Kidney epithelial cell (primary cell): ENCODE measurements around the gene KLRF2. TPM values are rescaled to one million over a fixed set of nuclear protein-coding genes. Genes with fewer than 3 reads are reported as not detected.

Source experiments
- DNase-seq: peaks from one replicate; pipeline ENCODE4 v3.0.0-alpha.2; 2010; ENCODE audit warnings: low read depth
- H3K27me3 ChIP-seq: 2 replicates; pipeline ENCODE4 v1.6.0; 2011; ENCODE audit warnings: low read length; ENCODE audit not compliant: control insufficient read depth, insufficient read depth
- H3K36me3 ChIP-seq: 2 replicates; pipeline ENCODE4 v1.5.1; 2011; ENCODE audit warnings: low read length; ENCODE audit not compliant: control insufficient read depth, insufficient read depth
- H3K4me3 ChIP-seq: 2 replicates; pipeline ENCODE4 v1.5.1; 2011; ENCODE audit warnings: low read depth, mild to moderate bottlenecking, control low read depth, low read length
- total RNA-seq: library from RNA; depleted of rRNA; stranded (reverse); fragments of >200 nt; gene quantifications from 2 replicates; pipeline ENCODE4 v1.2.3, GENCODE V29; 2015
- TF ChIP-seq, protein P1 (sequence below): IDR thresholded peaks from 2 replicates; pipeline ENCODE4 v1.5.1; 2011; ENCODE audit warnings: mild to moderate bottlenecking, moderate library complexity, low read length, control low read depth, inconsistent platforms; ENCODE audit not compliant: insufficient read depth, poor library complexity, severe bottlenecking

The KLRF2 gene
- total RNA-seq, 1 donor from 2014 or later, result not detected

DNA sequence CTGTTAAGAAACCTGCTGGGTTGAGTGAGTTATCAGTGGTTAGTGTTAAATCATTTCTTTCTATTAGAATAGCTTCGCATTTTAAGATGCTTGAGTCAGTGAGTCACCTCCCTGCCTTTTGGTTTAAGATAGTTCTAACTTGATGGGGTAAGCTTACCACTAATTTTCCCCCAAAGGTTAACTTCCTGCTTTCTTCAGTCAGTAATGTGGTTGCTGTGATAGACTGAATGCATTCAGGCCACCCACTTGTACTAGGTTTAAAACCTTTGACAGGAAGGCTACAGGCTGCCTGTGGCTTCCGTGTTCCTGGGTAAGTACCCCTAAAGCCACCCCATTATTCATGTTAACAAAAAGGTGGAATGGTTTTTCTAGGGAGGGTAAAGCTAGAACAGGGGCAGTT lies 25.6 kb downstream of the KLRF2 start:
- Histone ChIP-seq H3K36me3 (no peaks in the 10 kb centered on the region), H3K27me3 (no peaks in the 10 kb centered on the region), H3K4me3 (no peak overlapping the region)
- DNase-seq, result no peak
- TF ChIP-seq, protein P1, sequence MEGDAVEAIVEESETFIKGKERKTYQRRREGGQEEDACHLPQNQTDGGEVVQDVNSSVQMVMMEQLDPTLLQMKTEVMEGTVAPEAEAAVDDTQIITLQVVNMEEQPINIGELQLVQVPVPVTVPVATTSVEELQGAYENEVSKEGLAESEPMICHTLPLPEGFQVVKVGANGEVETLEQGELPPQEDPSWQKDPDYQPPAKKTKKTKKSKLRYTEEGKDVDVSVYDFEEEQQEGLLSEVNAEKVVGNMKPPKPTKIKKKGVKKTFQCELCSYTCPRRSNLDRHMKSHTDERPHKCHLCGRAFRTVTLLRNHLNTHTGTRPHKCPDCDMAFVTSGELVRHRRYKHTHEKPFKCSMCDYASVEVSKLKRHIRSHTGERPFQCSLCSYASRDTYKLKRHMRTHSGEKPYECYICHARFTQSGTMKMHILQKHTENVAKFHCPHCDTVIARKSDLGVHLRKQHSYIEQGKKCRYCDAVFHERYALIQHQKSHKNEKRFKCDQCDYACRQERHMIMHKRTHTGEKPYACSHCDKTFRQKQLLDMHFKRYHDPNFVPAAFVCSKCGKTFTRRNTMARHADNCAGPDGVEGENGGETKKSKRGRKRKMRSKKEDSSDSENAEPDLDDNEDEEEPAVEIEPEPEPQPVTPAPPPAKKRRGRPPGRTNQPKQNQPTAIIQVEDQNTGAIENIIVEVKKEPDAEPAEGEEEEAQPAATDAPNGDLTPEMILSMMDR, result no peak

DNA sequence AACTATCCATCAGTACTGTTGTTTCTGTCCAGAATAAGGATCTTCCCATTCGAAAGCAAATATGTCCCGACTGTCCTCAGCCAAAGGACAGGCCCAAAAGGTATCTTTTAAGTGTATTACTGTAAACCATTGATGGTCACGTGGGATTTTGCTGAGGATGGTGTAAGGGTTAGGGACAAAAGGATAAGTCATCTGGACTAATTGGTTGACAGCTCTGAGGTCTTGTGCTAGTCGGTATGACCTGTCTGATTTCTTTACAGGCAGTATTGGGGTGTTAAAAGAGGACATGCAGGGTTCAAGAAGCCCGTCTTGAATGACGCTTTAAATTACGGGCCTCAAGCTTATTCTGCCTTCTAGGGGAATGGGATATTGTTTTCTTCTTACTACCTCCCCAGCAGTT lies 26.5 kb downstream of the KLRF2 start:
- H3K27me3 ChIP-seq, result no peaks in the 10 kb centered on the region
- no peak overlapping the region for H3K4me3 ChIP-seq
- TF ChIP-seq, protein P1, result no peak
- H3K36me3 ChIP-seq, result no peaks in the 10 kb centered on the region
- no peak for DNase-seq

DNA sequence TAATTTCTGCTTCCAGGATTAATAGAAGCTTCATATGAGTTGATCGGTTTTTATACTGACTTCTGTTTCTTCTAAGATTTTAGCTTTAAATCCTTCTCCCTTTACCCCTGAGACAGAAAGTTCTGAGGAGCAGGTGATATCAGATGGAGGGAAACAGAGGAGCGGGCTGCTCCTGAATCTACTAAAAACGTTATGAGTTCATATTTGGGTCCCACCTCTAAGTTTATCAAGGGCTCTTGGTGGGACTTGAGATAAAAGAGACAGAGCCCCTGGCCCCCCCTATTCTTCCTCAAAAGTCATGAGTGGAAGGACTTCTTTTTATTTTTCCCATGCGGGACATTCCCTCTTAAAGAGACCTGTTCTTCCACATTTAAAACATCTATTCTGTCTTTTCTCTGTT lies 27.1 kb downstream of the KLRF2 start:
- Histone ChIP-seq H3K36me3 (no peaks in the 10 kb centered on the region), H3K4me3 (no peak overlapping the region), H3K27me3 (no peaks in the 10 kb centered on the region)
- TF ChIP-seq, protein P1, result no peak
- no peak for DNase-seq

DNA sequence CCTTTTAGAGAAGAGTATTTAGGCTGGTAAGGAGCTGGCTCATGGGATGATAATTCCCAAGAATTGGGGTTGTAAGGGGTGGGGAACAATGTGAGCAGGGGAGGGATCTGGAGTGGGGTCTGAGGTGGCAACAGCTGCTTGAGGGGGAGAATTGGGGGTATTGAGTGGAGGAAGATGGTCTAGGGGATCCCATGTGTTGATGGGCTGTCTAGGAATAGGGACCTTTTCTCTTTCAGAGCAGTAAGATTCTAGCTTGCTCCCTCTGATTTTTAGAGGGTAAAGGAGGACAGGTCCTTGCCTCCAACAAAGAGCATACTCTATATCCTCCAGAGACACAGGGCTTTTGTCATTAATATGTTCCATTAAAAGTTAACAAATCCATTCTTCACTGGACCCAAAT lies 28.4 kb downstream of the KLRF2 start:
- no peak for DNase-seq
- no peak overlapping the region for H3K4me3 ChIP-seq
- TF ChIP-seq, protein P1, result no peak

DNA sequence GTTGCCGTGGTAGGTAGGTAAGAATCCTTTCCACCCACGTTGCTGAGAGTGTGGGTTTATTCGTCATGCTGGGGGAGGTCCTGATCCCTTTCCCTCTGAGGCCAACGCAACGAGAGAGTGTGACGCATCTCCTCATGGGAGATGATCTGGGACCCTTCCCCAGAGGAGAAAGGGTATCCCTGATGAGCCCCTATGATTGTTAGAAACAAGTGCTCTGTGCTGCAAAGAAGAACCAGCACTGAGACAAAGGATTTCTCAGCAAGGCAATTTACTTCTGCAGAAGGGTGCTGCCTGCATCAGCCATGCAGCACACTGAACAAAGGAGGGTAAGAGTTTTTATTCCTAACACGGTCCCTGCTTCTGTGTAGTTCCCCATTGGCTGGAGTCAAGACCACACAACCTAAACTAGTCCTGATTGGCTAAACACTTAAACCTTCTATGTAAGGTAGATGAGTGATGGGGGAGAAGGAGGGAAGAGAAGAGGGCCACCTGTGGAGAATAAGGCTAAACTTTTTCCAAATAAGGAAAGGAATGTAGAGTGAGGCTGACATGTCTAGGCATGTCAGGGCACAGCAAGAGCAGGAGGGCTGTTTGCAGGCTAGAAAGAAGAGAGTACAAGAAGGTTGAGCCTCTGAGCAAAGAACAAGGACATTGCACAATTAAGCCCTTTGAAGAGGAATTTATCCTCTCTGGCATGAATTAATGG lies 29.6 kb downstream of the KLRF2 start:
- H3K27me3 ChIP-seq, result no peaks in the 10 kb centered on the region
- TF ChIP-seq, protein P1, result no peak
- no peaks in the 10 kb centered on the region for H3K36me3 ChIP-seq
- DNase-seq, result no peak
- H3K4me3 ChIP-seq, result no peak overlapping the region

More for the DNA sequence above, 28.4 kb downstream of the KLRF2 start:
- no peaks in the 10 kb centered on the region for H3K36me3 ChIP-seq
- H3K27me3 ChIP-seq, result no peaks in the 10 kb centered on the region

DNA sequence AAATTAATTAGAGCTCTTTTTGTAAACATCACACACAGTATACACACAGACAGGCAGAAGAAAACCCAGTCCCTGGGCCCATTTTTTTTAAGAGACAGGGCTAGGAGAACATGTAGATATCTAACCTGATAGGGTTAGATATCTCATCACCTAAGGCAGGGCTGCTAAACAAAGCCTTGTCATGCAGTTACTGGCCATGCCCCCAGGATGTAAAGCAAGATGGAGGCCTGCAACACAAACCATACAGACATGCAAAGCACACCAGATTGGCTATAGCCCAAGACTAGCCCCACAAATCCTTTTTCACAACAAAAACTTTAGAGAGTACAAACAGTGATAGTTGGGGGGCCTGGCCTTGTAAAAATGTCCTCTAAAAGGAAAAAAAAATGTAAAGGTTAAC lies 30.4 kb downstream of the KLRF2 start:
- TF ChIP-seq, protein P1, result no peak
- no peaks in the 10 kb centered on the region for H3K36me3 ChIP-seq
- H3K4me3 ChIP-seq, result no peak overlapping the region
- H3K27me3 ChIP-seq, result no peaks in the 10 kb centered on the region
- no peak for DNase-seq
